ENCODE data around the gene PREB. TPM values are rescaled to one million over a fixed set of nuclear protein-coding genes. Genes with fewer than 3 reads are reported as not detected.

PREB gene
- total RNA-seq, 1 experiment from 2014 or later, result 84.3 TPM

DNA sequence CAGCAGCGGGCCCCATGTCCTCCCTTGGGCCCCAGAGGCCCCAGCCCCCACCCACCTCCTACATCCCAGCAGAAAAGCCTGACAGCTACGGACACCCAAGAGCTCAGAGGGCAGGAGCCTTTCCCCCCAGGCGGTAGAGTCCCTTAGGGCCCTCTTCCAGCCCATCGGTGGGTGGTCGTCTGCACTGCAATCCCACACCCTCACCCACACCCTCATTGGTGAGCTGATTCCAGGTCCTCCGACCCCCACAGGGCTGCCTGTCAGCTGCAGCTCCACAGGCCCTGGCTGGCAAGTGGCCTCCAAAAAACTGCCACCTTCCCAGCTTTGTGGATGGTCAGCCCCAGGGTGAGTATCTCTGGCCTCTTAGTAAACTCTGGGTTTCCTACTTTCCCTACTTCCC, 24.8 kb upstream of the PREB start:
- Histone ChIP-seq H3K9me3 (no peaks in the 10 kb centered on the region), H3K36me3 (no peaks in the 10 kb centered on the region), H3K27me3 (no peaks in the 10 kb centered on the region), H3K4me3 (no peak overlapping the region)
- no peak for DNase-seq

DNA sequence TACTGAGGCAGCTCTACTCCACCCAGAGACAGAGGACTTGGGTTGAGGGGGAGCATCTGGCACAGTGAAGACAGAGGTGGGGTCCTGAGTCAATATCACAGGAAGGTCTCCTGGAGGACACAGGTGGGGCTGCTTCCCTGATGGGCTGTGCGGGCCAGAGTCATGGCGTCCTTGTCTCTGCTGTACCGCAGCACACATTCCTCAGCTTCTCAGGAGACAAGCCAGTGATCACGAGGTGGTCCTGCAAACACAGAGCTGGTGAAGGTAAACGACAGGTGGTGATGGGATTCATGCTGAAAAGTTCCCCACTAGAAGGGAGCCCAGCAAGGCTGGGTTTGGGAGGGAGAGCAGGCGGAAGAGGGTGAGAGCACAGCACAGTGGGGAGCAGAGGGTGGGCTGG, 24.0 kb upstream of the PREB start:
- Histone ChIP-seq H3K36me3 (no peaks in the 10 kb centered on the region), H3K9me3 (no peaks in the 10 kb centered on the region), H3K4me3 (no peak overlapping the region), H3K27me3 (no peaks in the 10 kb centered on the region)
- no peak for DNase-seq

DNA sequence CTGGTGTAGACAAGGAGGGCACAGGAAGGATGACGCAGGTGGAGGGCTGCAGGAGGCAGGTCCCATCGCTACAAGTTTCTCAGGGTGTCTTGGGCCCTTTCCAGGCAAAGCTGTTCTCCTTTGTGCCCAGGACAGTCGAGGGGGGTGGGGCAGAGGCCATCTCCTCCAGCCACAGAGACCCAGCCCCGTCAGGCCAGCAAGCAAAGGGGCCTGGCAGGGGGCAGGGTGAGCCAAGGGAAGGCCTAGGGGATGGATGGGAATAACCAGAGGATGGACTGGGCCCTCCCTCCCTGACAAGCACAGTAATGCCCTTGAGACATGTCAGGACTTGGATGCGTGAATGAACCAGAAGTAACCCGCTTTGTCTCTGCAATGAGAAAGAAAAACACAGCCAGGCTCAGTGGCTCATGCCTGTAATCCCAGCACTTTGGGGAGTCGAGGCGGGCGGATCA, 20.7 kb upstream of the PREB start:
- H3K9me3 ChIP-seq, result no peaks in the 10 kb centered on the region
- DNase-seq, result no peak
- no peaks in the 10 kb centered on the region for H3K36me3 ChIP-seq
- H3K4me3 ChIP-seq, result no peak overlapping the region
- H3K27me3 ChIP-seq, result no peaks in the 10 kb centered on the region

- no peak for DNase-seq
- H3K9me3 ChIP-seq, result no peaks in the 10 kb centered on the region
- no peaks in the 10 kb centered on the region for H3K36me3 ChIP-seq
- H3K27me3 ChIP-seq, result no peaks in the 10 kb centered on the region
- no peak overlapping the region for H3K4me3 ChIP-seq
Observed at GRCh38 chr2:27154488-27154887, 20.1 kb upstream of the PREB start.

DNA sequence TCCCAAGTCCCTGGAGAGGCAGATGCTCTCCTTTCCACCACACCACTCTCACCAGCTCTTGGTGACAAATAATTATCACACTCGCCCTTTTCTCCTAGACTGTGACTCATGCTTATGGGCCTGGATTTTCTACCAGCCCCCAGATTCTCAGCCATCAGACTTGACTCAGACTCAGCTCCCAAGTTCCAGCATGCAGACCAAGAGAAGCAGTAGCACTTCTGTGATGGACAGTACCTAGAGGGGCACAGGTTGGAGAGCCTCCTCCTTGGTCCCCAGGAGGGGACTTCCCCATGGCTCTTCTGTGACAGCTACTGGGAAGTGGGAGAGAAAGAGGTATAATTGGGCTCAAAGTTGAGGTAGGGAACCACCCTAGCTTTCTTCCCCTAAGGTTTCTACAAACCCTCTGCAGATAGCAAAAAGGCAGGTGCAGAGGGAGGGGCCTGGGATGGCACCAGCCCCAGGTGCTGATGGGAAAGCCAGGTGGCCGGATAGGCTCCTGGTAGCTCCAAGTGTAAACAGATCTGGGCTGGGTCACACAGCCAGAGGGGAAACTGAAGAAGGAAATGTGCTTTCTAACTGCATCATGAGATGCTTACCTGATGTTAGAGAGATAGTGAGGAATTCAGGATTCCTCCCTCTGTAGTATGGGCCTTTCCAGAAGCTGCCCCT, 18.5 kb upstream of the PREB start:
- Histone ChIP-seq H3K27me3 (no peaks in the 10 kb centered on the region), H3K36me3 (no peaks in the 10 kb centered on the region), H3K9me3 (no peaks in the 10 kb centered on the region), H3K4me3 (no peak overlapping the region)
- no peak for DNase-seq

- Histone ChIP-seq H3K27me3 (no peaks in the 10 kb centered on the region), H3K36me3 (no peaks in the 10 kb centered on the region), H3K9me3 (no peaks in the 10 kb centered on the region), H3K4me3 (no peak overlapping the region)
- DNase-seq, result no peak
Observed at GRCh38 chr2:27152102-27152795, 17.8 kb upstream of the PREB start.

DNA sequence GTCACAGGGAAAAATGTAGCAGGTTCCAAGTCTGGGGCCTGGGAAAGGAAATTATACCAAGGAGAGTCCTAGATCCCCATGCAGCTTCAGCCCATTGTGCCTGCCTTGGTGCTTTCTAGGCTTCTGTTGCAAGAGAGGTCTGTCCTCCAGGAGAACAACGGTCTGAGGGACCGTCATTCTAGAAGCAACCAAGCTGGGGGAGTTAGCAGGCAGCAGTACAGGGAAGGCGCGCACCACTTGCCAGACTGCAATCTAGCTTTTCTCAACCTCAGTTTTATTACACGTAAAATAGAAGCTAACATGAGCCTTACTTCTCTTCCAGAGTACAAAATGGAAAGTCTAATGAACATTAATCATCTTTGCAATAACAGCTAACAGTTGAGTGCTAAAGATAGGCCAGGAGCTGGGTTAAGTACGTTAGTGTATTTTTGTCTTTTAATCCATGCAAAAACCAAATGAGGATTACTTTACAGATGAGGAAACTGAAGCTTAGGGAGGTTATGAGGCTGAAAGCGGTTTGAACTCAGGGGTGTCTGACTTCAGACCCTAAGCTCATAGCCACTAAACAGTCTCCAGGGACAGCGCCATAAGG, 16.3 kb upstream of the PREB start:
- Histone ChIP-seq H3K9me3 (no peaks in the 10 kb centered on the region), H3K4me3 (no peak overlapping the region), H3K27me3 (no peaks in the 10 kb centered on the region), H3K36me3 (no peaks in the 10 kb centered on the region)
- DNase-seq, result no peak

- no peak overlapping the region for H3K4me3 ChIP-seq
- H3K27me3 ChIP-seq, result no peaks in the 10 kb centered on the region
- no peak for DNase-seq
- H3K36me3 ChIP-seq, result no peaks in the 10 kb centered on the region
- no peaks in the 10 kb centered on the region for H3K9me3 ChIP-seq
Observed at GRCh38 chr2:27149570-27150405, 15.4 kb upstream of the PREB start.

DNA sequence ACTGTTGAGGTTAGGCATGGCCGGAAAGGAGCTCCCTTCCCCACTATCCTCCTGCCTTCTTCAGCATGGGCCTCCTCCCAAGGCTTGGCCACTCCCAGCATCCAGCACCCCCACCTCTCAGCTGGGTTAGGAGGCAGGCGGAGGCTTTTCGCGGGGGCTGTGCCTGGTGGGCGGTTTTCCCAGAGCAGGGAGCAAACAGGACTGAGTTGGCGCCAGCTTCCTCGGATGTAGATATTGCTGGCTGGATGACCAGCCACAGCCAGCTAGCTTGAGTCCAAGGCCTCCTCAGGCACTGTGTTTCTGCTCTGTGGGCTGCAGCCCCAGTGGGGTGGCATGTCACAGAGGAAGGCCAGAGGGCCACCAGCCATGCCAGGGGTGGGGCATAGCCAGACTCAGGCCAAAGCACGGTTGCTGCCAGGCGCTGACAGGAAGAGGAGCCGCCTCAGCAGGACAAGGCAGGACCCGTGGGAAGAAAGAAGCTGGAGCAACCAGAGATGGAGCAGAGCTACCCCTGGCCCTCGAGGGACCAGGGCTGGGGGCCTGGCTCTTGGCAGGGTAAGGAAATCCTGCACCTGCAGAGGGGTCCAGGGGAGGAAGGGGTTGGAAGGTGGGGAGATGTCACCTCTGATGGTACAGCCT, 14.5 kb upstream of the PREB start, which contains the start of gene TCF23:
Gene TCF23, plus strand, starts transcription at position 204 of the 639 bp plus-strand sequence. Its CDS starts 130 bp downstream, at position 334.
- Histone ChIP-seq H3K9me3 (no peaks in the 10 kb centered on the region), H3K4me3 (no peak within 1 kb of the TSS), H3K27me3 (no peaks in the 10 kb centered on the region), H3K36me3 (no peaks in the 10 kb centered on the region)
- no peak for DNase-seq

- Histone ChIP-seq H3K4me3 (no peak overlapping the region), H3K9me3 (no peaks in the 10 kb centered on the region; the same call in none of the 2 replicates), H3K27me3 (no peaks in the 10 kb centered on the region), H3K36me3 (no peaks in the 10 kb centered on the region)
- DNase-seq, result no peak
Observed at GRCh38 chr2:27147935-27148334, 13.5 kb upstream of the PREB start.

- no peak overlapping the region for H3K4me3 ChIP-seq
- H3K9me3 ChIP-seq, result peaks cover 1% of the 10 kb centered on the region
- no peak for DNase-seq
- no peaks in the 10 kb centered on the region for H3K27me3 ChIP-seq
- H3K36me3 ChIP-seq, result no peaks in the 10 kb centered on the region
Observed at GRCh38 chr2:27145682-27146081, 11.2 kb upstream of the PREB start.

GRCh38 chr2:27143285-27143684, 8.8 kb upstream of the PREB start:
- no peaks in the 10 kb centered on the region for H3K27me3 ChIP-seq
- no peaks in the 10 kb centered on the region for H3K36me3 ChIP-seq
- no peak overlapping the region for H3K4me3 ChIP-seq
- peaks cover 1% of the 10 kb centered on the region for H3K9me3 ChIP-seq
- DNase-seq, result no peak

GRCh38 chr2:27139310-27139709, 4.9 kb upstream of the PREB start, which contains the start of gene PRR30:
Gene PRR30, minus strand, starts transcription at chr2:27139410. Its CDS starts 1,081 bp downstream, at chr2:27138329.
- H3K9me3 ChIP-seq, result peaks cover 1% of the 10 kb centered on the region
- no peaks in the 10 kb centered on the region for H3K27me3 ChIP-seq
- H3K36me3 ChIP-seq, result no peaks in the 10 kb centered on the region
- no peak for DNase-seq
- H3K4me3 ChIP-seq, result no peak within 1 kb of the TSS

- no peak for DNase-seq
- Histone ChIP-seq H3K4me3 (no peak overlapping the region), H3K9me3 (peaks cover 1% of the 10 kb centered on the region; the same call in 1 of the 2 replicates)
Observed at GRCh38 chr2:27138111-27138510, 3.7 kb upstream of the PREB start.

GRCh38 chr2:27137322-27137935, 3.0 kb upstream of the PREB start:
- H3K36me3 ChIP-seq, result peaks cover 12% of the 10 kb centered on the region

More at GRCh38 chr2:27138111-27138510, 3.7 kb upstream of the PREB start:
- Histone ChIP-seq H3K27me3 (no peaks in the 10 kb centered on the region), H3K36me3 (peaks cover 5% of the 10 kb centered on the region)

DNA sequence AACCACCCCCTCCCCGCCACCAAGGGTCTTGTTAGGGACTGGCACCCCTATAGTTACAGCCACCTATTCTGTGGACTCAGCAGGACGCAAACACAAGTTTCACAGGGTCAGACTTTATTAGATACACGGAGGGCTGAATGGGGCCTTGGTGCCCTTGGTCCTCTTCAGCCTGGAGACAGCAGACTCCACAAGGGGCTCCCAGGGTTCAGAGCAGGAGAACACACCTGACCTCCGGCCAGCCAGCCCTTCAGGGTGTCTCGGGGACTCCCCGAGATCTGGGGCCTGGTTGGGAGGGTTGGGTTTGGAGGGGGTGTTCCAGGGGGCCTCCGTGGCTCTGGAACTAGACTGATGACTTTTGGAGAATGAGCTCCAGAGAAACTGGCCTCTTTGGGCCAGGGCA, 2.3 kb upstream of the PREB start:
- H3K36me3 ChIP-seq, result peaks cover 17% of the 10 kb centered on the region
- H3K27me3 ChIP-seq, result no peaks in the 10 kb centered on the region
- no peaks in the 10 kb centered on the region for H3K9me3 ChIP-seq
- no peak overlapping the region for H3K4me3 ChIP-seq
- no peak for DNase-seq

More at GRCh38 chr2:27137322-27137935, 3.0 kb upstream of the PREB start:
- Histone ChIP-seq H3K27me3 (no peaks in the 10 kb centered on the region), H3K9me3 (no peaks in the 10 kb centered on the region), H3K4me3 (no peak overlapping the region)
- DNase-seq, result no peak

Data from MG63 (cell line).